GM23338 (cell line): ENCODE data around the gene C1orf141. TPM values are rescaled to one million over a fixed set of nuclear protein-coding genes. Genes with fewer than 3 reads are reported as not detected.

Source experiments
- ATAC-seq: fragments of 200-7000 bp; cut with Tn5 transposase; 3 replicates; pipeline ENCODE4 v1.9.1; 2020
- DNase-seq: peaks from one replicate; pipeline ENCODE4 v3.0.0-alpha.2; 2015; ENCODE audit warnings: low spot score
- H2AFZ ChIP-seq: fragments of 200-600 bp; sonication (generic); 2 replicates; pipeline ENCODE4 v1.8.0; 2016; ENCODE audit warnings: antibody characterized with exemption, mild to moderate bottlenecking, moderate library complexity
- H3F3A ChIP-seq: fragments of 200-600 bp; sonication (generic); replicated peaks from 2 replicates; pipeline ENCODE4 v1.8.0; 2017; ENCODE audit warnings: antibody characterized with exemption, mixed run types, low read depth
- H3K27ac ChIP-seq: fragments of 200-600 bp; sonication (generic); 2 replicates; pipeline ENCODE4 v1.6.1; 2016; ENCODE audit warnings: low read depth
- H3K27me3 ChIP-seq: fragments of 200-600 bp; sonication (generic); 2 replicates; pipeline ENCODE4 v1.8.0; 2016; ENCODE audit warnings: mild to moderate bottlenecking, mixed run types, moderate library complexity; ENCODE audit not compliant: insufficient read depth
- H3K36me3 ChIP-seq: fragments of 200-600 bp; sonication (generic); 2 replicates; pipeline ENCODE4 v1.8.0; 2016; ENCODE audit warnings: mild to moderate bottlenecking; ENCODE audit not compliant: insufficient read depth
- H3K4me1 ChIP-seq: fragments of 200-600 bp; sonication (generic); 2 replicates; pipeline ENCODE4 v1.8.0; 2016; ENCODE audit warnings: mild to moderate bottlenecking, moderate library complexity; ENCODE audit not compliant: insufficient read depth
- H3K4me2 ChIP-seq: fragments of 200-600 bp; sonication (generic); 2 replicates; pipeline ENCODE4 v1.7.1; 2017; ENCODE audit warnings: mixed run types
- H3K4me3 ChIP-seq: fragments of 200-600 bp; sonication (generic); 2 replicates; pipeline ENCODE4 v1.6.1; 2016; ENCODE audit warnings: mixed run types
- H3K79me2 ChIP-seq: fragments of 200-600 bp; sonication (generic); replicated peaks from 2 replicates; pipeline ENCODE4 v1.8.0; 2017; ENCODE audit warnings: mild to moderate bottlenecking; ENCODE audit not compliant: insufficient read depth
- H3K9me2 ChIP-seq: fragments of 200-600 bp; sonication (generic); 2 replicates; pipeline ENCODE4 v1.8.0; 2017; ENCODE audit not compliant: insufficient read depth
- H4K20me1 ChIP-seq: fragments of 200-600 bp; sonication (generic); replicated peaks from 2 replicates; pipeline ENCODE4 v1.8.0; 2017; ENCODE audit warnings: mild to moderate bottlenecking; ENCODE audit not compliant: insufficient read depth
- H3K27ac Mint-ChIP-seq: 2 replicates; pipeline ENCODE4 v1.8.0; 2020; ENCODE audit warnings: inconsistent platforms, mild to moderate bottlenecking, moderate library complexity, mixed read lengths
- H3K27me3 Mint-ChIP-seq: 3 replicates; pipeline ENCODE4 v1.8.0; 2022; ENCODE audit warnings: low read depth, mild to moderate bottlenecking, moderate library complexity, mixed read lengths, inconsistent platforms; ENCODE audit not compliant: insufficient read depth, poor library complexity
- H3K36me3 Mint-ChIP-seq: 3 replicates; pipeline ENCODE4 v1.8.0; 2021; ENCODE audit warnings: low read depth, mild to moderate bottlenecking, inconsistent platforms, moderate library complexity, mixed read lengths
- H3K4me1 Mint-ChIP-seq: 3 replicates; pipeline ENCODE4 v1.8.0; 2020; ENCODE audit warnings: mild to moderate bottlenecking, inconsistent platforms, mixed read lengths
- H3K4me3 Mint-ChIP-seq: 3 replicates; pipeline ENCODE4 v1.8.0; 2021; ENCODE audit warnings: moderate library complexity, mild to moderate bottlenecking, inconsistent platforms, mixed read lengths
- H3K9me3 Mint-ChIP-seq: 3 replicates; pipeline ENCODE4 v1.8.0; 2020; ENCODE audit warnings: moderate library complexity, mild to moderate bottlenecking, inconsistent platforms, mixed read lengths
- CREB1 ChIP-seq: fragments of 250-450 bp; sonication (Bioruptor Pico); IDR thresholded peaks from 2 replicates; pipeline ENCODE4 v1.5.0; 2020; ENCODE audit warnings: low read depth, mild to moderate bottlenecking, moderate library complexity
- EZH2 ChIP-seq: fragments of 200-600 bp; sonication (generic); IDR thresholded peaks from one replicate; pipeline ENCODE4 v1.8.0; 2017; ENCODE audit warnings: antibody characterized with exemption, mild to moderate bottlenecking, low read depth; ENCODE audit not compliant: unreplicated experiment
- EZH2phosphoT487 ChIP-seq: fragments of 200-600 bp; sonication (generic); IDR thresholded peaks from one replicate; pipeline ENCODE4 v1.8.1; 2018; ENCODE audit warnings: antibody characterized with exemption; ENCODE audit not compliant: unreplicated experiment
- JUNB ChIP-seq: IDR thresholded peaks from one replicate; pipeline ENCODE4 v1.6.1; 2016; ENCODE audit warnings: antibody characterized with exemption; ENCODE audit not compliant: unreplicated experiment
- NANOG ChIP-seq: IDR thresholded peaks from 2 replicates; pipeline ENCODE4 v1.6.1; 2016; ENCODE audit warnings: antibody characterized with exemption, borderline replicate concordance
- POLR2AphosphoS5 ChIP-seq: IDR thresholded peaks from 2 replicates; pipeline ENCODE4 v1.6.1; 2016; ENCODE audit warnings: antibody characterized with exemption, low read depth
- STAT1 ChIP-seq: IDR thresholded peaks from one replicate; pipeline ENCODE4 v1.6.1; 2016; ENCODE audit warnings: antibody characterized with exemption; ENCODE audit not compliant: unreplicated experiment
- ZNF114 ChIP-seq: fragments of 250-450 bp; sonication (Bioruptor Pico); IDR thresholded peaks from 2 replicates; pipeline ENCODE4 v1.5.0; 2020; ENCODE audit warnings: mild to moderate bottlenecking, moderate library complexity
- ZNF331 ChIP-seq: fragments of 250-450 bp; sonication (Bioruptor Pico); IDR thresholded peaks from 2 replicates; pipeline ENCODE4 v1.5.0; 2020; ENCODE audit warnings: low read depth, mild to moderate bottlenecking, moderate library complexity
- polyA plus RNA-seq: library from polyadenylated mRNA; unstranded; fragments of >200 nt; fragmentation: Nextera tagmentation; extraction: Ambion mirVana; gene quantifications from 2 replicates; pipeline ENCODE4 v1.2.1, GENCODE V29; 2016
- total RNA-seq: library from RNA; depleted of rRNA; stranded (reverse); fragments of >200 nt; shearing (Covaris generic); gene quantifications from 2 replicates; pipeline ENCODE4 v1.2.3, GENCODE V29; 2014
- TF ChIP-seq, protein P1 (sequence below): IDR thresholded peaks from one replicate; pipeline ENCODE4 v1.6.1; 2018; ENCODE audit warnings: antibody characterized with exemption; ENCODE audit not compliant: unreplicated experiment
- TF ChIP-seq, protein P2 (sequence below): IDR thresholded peaks from 2 replicates; pipeline ENCODE4 v1.6.1; 2016; ENCODE audit warnings: antibody characterized with exemption
- TF ChIP-seq, protein P3 (sequence below): fragments of 250-450 bp; sonication (Bioruptor Pico); IDR thresholded peaks from 2 replicates; pipeline ENCODE4 v1.5.0; 2020; ENCODE audit warnings: mild to moderate bottlenecking, moderate library complexity
- TF ChIP-seq, protein P4 (sequence below), 2 experiments: fragments of 200-600 bp in 1 of 2; sonication (generic) in 1 of 2; conservative IDR thresholded peaks; 2 replicates each; pipeline versions ENCODE4 v1.5.1 to v1.6.1; 2016 to 2017; ENCODE audit warnings: antibody characterized with exemption in 2 of 2, low read depth in 2 of 2, mild to moderate bottlenecking in 2 of 2, moderate library complexity in 1 of 2

C1orf141 gene
- total and polyA plus RNA-seq, 2 experiments from 2014 or later, result not detected

DNA sequence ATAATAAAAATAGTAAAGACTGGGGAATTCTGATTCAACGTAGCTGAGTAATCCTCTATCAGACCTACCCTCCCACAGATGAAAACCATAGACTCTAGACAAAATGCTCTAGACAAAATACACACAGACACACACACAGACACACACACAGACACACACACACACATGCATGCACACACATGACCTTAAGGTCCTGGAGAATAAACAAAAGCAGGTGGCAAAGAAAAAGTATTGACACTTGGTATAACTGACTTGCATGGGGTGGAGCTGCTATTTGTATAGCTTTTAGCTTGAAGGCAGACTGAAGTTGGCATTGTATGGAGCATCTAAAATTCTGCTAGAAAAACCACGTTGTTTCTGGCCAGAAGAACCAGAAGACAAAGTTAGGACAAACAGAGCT lies 29.3 kb downstream of the C1orf141 start:
- Histone ChIP-seq H3K4me3 (no peak overlapping the region), H4K20me1 (no peaks in the 10 kb centered on the region), H3K27me3 (no peaks in the 10 kb centered on the region), H3K9me2 (no peaks in the 10 kb centered on the region), H3K79me2 (no peaks in the 10 kb centered on the region), H2AFZ (no peak overlapping the region), H3K36me3 (no peaks in the 10 kb centered on the region), H3F3A (no peaks in the 10 kb centered on the region), H3K27ac (no peak overlapping the region), H3K4me1 (no peaks in the 10 kb centered on the region), H3K4me2 (no peak overlapping the region)
- no peak overlapping the region for H3K27ac Mint-ChIP-seq
- no peaks in the 10 kb centered on the region for H3K4me1 Mint-ChIP-seq
- H3K27me3 Mint-ChIP-seq, result no peaks in the 10 kb centered on the region
- no peak overlapping the region for H3K4me3 Mint-ChIP-seq
- TF ChIP-seq, protein P1, sequence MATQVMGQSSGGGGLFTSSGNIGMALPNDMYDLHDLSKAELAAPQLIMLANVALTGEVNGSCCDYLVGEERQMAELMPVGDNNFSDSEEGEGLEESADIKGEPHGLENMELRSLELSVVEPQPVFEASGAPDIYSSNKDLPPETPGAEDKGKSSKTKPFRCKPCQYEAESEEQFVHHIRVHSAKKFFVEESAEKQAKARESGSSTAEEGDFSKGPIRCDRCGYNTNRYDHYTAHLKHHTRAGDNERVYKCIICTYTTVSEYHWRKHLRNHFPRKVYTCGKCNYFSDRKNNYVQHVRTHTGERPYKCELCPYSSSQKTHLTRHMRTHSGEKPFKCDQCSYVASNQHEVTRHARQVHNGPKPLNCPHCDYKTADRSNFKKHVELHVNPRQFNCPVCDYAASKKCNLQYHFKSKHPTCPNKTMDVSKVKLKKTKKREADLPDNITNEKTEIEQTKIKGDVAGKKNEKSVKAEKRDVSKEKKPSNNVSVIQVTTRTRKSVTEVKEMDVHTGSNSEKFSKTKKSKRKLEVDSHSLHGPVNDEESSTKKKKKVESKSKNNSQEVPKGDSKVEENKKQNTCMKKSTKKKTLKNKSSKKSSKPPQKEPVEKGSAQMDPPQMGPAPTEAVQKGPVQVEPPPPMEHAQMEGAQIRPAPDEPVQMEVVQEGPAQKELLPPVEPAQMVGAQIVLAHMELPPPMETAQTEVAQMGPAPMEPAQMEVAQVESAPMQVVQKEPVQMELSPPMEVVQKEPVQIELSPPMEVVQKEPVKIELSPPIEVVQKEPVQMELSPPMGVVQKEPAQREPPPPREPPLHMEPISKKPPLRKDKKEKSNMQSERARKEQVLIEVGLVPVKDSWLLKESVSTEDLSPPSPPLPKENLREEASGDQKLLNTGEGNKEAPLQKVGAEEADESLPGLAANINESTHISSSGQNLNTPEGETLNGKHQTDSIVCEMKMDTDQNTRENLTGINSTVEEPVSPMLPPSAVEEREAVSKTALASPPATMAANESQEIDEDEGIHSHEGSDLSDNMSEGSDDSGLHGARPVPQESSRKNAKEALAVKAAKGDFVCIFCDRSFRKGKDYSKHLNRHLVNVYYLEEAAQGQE, result no peak
- TF ChIP-seq EZH2 (no peak), ZNF331 (no peak), ZNF114 (no peak), CREB1 (CRISPR knock-in tag) (no peak), JUNB (no peak), POLR2AphosphoS5 (no peak), NANOG (no peak), EZH2phosphoT487 (no peak), STAT1 (no peak)
- TF ChIP-seq, protein P2, sequence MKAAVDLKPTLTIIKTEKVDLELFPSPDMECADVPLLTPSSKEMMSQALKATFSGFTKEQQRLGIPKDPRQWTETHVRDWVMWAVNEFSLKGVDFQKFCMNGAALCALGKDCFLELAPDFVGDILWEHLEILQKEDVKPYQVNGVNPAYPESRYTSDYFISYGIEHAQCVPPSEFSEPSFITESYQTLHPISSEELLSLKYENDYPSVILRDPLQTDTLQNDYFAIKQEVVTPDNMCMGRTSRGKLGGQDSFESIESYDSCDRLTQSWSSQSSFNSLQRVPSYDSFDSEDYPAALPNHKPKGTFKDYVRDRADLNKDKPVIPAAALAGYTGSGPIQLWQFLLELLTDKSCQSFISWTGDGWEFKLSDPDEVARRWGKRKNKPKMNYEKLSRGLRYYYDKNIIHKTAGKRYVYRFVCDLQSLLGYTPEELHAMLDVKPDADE, result no peak
- TF ChIP-seq, protein P3, sequence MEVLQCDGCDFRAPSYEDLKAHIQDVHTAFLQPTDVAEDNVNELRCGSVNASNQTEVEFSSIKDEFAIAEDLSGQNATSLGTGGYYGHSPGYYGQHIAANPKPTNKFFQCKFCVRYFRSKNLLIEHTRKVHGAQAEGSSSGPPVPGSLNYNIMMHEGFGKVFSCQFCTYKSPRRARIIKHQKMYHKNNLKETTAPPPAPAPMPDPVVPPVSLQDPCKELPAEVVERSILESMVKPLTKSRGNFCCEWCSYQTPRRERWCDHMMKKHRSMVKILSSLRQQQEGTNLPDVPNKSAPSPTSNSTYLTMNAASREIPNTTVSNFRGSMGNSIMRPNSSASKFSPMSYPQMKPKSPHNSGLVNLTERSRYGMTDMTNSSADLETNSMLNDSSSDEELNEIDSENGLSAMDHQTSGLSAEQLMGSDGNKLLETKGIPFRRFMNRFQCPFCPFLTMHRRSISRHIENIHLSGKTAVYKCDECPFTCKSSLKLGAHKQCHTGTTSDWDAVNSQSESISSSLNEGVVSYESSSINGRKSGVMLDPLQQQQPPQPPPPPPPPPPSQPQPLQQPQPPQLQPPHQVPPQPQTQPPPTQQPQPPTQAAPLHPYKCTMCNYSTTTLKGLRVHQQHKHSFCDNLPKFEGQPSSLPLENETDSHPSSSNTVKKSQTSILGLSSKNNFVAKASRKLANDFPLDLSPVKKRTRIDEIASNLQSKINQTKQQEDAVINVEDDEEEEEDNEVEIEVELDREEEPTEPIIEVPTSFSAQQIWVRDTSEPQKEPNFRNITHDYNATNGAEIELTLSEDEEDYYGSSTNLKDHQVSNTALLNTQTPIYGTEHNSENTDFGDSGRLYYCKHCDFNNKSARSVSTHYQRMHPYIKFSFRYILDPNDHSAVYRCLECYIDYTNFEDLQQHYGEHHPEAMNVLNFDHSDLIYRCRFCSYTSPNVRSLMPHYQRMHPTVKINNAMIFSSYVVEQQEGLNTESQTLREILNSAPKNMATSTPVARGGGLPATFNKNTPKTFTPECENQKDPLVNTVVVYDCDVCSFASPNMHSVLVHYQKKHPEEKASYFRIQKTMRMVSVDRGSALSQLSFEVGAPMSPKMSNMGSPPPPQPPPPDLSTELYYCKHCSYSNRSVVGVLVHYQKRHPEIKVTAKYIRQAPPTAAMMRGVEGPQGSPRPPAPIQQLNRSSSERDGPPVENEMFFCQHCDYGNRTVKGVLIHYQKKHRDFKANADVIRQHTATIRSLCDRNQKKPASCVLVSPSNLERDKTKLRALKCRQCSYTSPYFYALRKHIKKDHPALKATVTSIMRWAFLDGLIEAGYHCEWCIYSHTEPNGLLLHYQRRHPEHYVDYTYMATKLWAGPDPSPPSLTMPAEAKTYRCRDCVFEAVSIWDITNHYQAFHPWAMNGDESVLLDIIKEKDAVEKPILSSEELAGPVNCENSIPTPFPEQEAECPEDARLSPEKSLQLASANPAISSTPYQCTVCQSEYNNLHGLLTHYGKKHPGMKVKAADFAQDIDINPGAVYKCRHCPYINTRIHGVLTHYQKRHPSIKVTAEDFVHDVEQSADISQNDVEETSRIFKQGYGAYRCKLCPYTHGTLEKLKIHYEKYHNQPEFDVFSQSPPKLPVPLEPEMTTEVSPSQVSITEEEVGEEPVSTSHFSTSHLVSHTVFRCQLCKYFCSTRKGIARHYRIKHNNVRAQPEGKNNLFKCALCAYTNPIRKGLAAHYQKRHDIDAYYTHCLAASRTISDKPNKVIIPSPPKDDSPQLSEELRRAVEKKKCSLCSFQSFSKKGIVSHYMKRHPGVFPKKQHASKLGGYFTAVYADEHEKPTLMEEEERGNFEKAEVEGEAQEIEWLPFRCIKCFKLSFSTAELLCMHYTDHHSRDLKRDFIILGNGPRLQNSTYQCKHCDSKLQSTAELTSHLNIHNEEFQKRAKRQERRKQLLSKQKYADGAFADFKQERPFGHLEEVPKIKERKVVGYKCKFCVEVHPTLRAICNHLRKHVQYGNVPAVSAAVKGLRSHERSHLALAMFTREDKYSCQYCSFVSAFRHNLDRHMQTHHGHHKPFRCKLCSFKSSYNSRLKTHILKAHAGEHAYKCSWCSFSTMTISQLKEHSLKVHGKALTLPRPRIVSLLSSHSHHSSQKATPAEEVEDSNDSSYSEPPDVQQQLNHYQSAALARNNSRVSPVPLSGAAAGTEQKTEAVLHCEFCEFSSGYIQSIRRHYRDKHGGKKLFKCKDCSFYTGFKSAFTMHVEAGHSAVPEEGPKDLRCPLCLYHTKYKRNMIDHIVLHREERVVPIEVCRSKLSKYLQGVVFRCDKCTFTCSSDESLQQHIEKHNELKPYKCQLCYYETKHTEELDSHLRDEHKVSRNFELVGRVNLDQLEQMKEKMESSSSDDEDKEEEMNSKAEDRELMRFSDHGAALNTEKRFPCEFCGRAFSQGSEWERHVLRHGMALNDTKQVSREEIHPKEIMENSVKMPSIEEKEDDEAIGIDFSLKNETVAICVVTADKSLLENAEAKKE, result no peak
- TF ChIP-seq, protein P4, sequence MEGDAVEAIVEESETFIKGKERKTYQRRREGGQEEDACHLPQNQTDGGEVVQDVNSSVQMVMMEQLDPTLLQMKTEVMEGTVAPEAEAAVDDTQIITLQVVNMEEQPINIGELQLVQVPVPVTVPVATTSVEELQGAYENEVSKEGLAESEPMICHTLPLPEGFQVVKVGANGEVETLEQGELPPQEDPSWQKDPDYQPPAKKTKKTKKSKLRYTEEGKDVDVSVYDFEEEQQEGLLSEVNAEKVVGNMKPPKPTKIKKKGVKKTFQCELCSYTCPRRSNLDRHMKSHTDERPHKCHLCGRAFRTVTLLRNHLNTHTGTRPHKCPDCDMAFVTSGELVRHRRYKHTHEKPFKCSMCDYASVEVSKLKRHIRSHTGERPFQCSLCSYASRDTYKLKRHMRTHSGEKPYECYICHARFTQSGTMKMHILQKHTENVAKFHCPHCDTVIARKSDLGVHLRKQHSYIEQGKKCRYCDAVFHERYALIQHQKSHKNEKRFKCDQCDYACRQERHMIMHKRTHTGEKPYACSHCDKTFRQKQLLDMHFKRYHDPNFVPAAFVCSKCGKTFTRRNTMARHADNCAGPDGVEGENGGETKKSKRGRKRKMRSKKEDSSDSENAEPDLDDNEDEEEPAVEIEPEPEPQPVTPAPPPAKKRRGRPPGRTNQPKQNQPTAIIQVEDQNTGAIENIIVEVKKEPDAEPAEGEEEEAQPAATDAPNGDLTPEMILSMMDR (conservative IDR thresholded peaks at IDR 0.05; ENCODE audit: low read depth in 2 of 2), result no peak
- no peak for ATAC-seq
- DNase-seq, result no peak
- H3K9me3 Mint-ChIP-seq, result no peaks in the 10 kb centered on the region
- no peaks in the 10 kb centered on the region for H3K36me3 Mint-ChIP-seq
